Vagina (tissue), 2 donors: ENCODE measurements around the gene DNASE1L3.

Experiments used
- POLR2A ChIP-seq, 2 donors: fragments of 450-650 bp; IDR thresholded peaks; one replicate each; pipeline ENCODE4 v1.6.1; 2017; ENCODE audit warnings: antibody characterized with exemption in 2 of 2, mild to moderate bottlenecking in 2 of 2, moderate library complexity in 2 of 2
- POLR2AphosphoS5 ChIP-seq, 2 donors: sonication (generic); formaldehyde crosslinking; IDR thresholded peaks; one replicate each; pipeline ENCODE4 v1.9.0; 2017; ENCODE audit warnings: antibody characterized with exemption in 2 of 2, mild to moderate bottlenecking in 2 of 2, low read depth in 1 of 2; ENCODE audit not compliant: insufficient read depth in 1 of 2
- TF ChIP-seq, protein P1 (sequence below), 3 experiments: fragments of 450-650 bp in 2 of 3; fragments of 200-600 bp in 1 of 3; sonication (generic) in 1 of 3; IDR thresholded peaks; one replicate each; pipeline ENCODE4 v1.5.1; 2017 to 2019; ENCODE audit warnings: antibody characterized with exemption in 3 of 3, mild to moderate bottlenecking in 2 of 3, moderate library complexity in 2 of 3

DNA sequence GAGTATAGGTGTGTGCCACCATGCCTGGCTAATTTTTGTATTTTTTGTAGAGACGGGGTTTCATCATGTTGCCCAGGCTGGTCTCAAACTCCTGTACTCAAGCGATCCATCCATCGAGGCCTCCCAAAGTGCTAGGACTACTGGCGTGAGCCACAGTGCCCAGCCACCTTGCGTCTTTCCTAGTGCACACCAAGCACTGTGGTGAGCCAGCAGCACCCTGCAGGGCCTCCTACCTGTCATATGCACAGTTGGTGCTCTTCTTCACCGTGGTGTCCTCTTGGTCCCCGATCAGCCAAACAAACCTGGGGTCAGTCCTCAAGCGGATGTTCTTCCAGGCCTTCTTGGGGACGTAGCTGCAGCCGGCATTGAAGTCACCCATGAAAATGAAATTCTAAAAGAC is 13.2 kb downstream of the DNASE1L3 start:
- TF ChIP-seq POLR2A (IDR thresholded peaks at IDR 0.05) (no peak), POLR2AphosphoS5 (IDR thresholded peaks at IDR 0.05; ENCODE audit: insufficient read depth in 1 of 2, low read depth in 1 of 2) (no peak)
- TF ChIP-seq, protein P1, sequence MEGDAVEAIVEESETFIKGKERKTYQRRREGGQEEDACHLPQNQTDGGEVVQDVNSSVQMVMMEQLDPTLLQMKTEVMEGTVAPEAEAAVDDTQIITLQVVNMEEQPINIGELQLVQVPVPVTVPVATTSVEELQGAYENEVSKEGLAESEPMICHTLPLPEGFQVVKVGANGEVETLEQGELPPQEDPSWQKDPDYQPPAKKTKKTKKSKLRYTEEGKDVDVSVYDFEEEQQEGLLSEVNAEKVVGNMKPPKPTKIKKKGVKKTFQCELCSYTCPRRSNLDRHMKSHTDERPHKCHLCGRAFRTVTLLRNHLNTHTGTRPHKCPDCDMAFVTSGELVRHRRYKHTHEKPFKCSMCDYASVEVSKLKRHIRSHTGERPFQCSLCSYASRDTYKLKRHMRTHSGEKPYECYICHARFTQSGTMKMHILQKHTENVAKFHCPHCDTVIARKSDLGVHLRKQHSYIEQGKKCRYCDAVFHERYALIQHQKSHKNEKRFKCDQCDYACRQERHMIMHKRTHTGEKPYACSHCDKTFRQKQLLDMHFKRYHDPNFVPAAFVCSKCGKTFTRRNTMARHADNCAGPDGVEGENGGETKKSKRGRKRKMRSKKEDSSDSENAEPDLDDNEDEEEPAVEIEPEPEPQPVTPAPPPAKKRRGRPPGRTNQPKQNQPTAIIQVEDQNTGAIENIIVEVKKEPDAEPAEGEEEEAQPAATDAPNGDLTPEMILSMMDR (IDR thresholded peaks at IDR 0.05), result no peak
